ENCODE results near the gene RIMBP3C.
"Not testable (repeated sequence)": the region's sequence is repeated elsewhere in the genome, so short reads cannot be mapped to it uniquely, and the experiment has no call there.

RIMBP3C gene

DNA sequence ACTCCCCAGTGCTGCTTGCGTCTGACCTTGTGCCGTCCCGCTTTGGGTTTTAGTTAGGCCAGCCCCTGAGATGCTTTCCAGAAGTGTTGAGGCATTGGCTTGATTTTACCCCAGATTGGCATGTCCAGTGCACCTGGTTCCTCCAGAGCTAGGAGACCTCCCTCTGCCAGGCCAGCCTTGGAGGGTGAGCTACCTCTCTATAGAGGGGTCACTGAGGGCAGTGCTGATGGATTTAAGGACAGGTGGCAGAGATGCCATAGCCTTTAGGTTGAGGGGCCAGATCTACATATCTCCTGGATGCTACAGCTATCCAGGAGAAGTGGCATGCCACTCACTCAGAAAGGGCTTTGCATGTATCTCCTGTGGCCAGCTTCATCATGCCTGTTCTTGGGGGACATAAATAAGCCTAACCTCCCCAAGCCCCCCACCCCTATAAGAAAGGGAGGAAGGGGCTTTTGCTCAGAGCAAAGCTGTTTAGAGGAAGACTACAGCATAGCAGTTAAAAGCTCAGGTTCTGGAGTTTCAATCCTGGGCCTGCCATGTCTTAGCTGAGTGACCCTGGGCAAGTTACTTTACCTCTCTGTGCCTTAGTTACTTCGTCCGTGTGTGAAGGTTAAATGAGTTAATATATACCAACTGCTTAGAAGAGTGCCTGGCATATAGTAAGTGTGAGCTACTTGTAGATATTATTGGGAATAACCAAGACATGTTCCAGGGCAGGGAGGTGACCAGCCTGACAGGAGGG is 22.7 kb upstream of the RIMBP3C start:
- DNase-seq (ENCODE audit: low read depth, low spot score), result no peak

DNA sequence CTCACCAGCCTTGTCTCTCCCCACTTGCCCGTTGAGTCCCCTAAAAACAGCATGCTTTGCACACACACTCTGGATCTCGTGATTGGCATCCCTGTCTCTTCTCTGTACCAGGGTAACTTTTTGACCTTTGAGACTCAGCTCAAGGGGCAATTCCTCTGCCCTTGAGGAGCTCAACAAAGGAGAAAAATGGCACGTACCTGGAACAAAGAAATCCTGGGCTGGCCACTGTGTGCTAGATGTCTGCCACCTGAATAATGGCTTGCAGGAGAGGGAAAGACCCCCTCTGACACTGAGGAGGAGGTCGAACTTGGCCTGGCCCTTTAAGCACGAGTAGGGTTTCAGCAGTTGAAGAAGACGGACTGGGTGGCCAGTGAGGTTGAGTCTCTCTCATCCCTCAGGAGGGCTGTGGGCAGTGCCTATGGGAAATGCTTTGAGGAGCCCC is 22.1 kb upstream of the RIMBP3C start:
- DNase-seq (ENCODE audit: low read depth, low spot score), result no peak

DNA sequence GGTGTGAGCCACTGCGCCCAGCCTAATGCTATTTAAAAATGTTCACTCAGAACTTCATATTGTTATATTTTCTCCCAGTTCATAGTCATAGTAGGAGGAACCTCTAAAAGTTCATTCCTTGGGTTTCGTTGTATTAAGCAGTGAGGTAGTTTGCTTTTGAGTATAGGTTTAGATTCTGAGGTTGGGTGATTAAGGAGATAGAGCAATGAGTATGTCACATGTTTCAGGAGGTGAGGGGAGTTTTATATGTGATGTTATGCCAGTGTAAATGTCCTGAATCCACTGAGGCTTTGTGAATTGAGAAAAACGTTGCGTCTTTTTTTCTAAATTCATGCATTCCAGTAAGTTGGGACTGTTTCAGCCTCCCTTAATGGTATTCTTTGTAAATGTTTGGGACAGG is 20.4 kb upstream of the RIMBP3C start:
- DNase-seq (ENCODE audit: low read depth, low spot score), result no peak

DNA sequence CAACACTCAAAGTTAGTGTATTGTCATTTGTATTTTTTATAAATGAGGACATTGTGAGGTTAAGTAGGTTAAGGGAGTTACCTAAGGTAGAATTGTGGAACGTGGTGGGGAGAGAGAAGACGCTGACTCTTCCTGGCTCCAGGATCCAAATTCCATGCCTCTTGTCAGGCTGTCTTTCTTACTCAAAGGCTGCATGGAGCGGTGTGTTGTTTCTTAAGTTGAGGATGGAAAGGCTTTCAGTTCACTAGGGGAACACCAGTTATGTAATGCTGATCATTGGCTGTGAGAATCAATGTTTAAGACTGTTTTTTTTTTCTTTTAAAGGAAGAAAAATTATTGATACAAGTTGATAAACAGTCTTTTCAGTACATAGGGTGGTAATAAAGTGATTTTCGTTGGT is 19.1 kb upstream of the RIMBP3C start:
- no peak for DNase-seq (ENCODE audit: low read depth, low spot score)

DNA sequence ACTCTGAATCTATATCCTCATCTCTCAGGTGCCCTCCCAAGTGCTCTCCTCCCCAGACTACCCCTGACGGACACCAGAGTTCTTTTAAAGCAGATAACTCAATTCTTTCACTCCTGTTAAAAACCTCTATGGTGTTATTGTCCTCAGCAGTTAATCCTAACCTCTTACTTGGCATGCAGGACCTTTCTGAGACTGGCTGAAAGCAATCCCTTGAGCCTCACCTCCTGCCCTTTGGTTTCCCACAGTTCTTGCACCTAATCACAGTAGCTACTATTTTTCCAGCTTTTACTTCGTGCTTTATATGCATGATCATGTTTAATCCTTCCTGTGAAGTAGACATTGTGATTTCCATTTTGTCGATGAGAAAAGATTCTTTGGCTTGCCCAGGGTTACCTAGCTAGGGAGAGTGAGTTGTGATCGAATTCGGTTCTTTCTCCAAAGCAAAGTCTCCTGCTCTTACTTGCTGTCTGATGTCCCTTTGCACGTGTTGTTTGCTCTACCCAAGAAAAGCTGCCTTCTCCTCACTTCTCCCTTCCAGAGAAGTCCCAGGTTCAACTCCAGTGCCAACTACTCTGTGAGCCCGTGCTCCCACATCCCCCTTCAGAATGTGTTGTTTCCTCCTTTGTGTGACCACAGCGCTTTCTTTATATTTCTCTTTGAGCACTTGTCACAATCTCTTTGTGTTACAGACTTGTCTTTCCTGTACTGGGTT is 18.4 kb upstream of the RIMBP3C start:
- no peak for DNase-seq (ENCODE audit: low read depth, low spot score)

DNA sequence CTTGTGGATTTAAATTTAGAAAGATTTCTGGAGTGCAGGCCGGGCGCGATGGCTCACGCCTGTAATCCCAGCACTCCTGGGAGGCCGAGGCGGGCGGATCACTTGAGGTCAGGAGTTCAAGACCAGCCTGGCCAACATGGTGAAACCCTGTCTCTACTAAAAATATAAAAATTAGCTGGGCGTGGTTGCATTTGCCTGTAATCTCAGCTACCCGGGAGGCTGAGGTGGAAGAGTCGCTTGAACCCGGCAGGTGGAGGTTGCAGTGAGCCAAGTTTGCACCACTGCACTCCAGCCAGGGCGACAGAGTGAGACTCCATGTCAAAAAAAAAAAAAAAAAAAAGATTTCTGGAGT is 17.8 kb upstream of the RIMBP3C start:
- DNase-seq (ENCODE audit: low read depth, low spot score), result not testable (repeated sequence)

DNA sequence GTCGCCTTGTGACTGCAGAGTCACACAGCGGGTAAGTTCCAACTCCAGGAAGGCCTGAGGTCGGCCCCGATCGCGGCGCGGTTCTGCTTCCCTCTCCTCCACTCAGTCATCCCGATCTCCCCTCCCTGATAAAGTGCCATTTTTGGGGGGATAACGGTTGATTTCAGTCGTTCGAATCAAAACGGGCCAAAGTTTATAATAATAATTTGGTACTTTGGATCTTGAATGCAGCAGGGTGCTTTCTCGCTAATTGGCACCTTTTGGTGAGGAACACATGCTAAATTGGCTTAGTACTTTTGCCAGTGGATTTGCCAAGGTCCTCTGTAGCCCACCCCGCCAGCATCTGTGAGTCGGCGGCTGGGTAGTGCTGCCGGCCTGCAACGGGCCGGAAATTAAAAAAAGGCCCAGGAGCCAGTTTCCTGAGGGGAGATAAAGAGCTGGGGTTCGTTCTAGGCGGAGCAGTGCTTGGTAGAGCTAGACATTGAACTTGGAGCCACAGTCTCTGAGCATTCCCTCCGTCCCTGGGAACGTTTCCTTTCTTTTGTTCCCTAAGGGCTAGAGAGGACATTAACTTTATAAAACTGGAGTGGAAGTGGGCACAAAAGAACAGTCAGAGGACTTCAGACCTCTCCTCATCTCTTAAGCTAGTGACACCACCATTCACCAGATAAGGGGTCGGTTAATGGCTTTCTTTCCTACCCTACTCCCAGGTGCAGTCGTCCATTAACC is 17.2 kb upstream of the RIMBP3C start:
- DNase-seq (ENCODE audit: low read depth, low spot score), result no peak

DNA sequence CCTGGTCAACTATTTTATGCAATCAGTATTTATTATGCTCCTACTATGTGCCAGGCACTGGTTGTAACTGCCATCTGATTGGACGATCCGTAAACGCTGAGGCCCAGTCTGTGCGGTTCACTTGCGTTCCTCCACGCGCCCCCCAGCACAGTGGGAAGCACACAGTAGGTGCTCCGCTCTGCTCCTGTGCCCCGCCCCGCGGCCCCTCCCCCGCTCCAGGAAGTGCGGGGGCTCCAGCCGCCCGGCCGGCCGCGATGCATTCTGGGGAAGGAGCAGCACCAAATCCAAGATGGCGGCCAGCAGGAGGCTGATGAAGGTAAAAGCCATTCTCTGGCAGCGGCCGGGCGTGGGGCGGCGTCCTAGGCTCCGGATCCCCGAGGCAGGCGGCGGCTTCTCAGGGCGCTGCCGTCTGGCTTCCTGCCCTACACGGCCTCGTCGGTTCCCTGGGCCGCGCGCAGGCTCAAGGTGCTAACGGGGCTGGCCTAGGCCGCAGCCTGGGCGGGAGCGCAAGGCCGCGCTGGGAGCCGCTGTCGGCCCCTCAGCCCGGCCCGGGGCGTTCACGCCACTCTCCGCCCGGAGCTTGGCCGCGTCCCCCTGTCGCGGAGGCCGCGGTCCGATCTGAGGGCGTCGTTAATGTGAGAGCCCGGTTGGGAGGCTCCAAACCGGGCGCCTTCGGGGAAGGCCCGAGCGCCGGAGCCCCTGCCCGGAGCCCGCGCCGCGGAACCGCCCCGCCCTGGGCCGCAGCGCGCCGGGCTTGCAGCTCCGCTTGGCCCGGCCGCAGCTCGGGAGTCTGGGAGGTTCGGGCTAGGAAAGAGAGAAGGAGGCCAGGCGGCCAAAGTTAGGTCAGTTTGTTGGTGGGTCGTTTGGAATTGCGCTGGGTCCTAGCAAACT is 16.4 kb upstream of the RIMBP3C start, which contains the start of gene UBE2L3:
UBE2L3 (plus strand) TSS at position 259 of the 891 bp plus-strand sequence; CDS start at position 290, 31 bp downstream.
- peak; percentile 61 for DNase-seq (ENCODE audit: low read depth, low spot score)

DNA sequence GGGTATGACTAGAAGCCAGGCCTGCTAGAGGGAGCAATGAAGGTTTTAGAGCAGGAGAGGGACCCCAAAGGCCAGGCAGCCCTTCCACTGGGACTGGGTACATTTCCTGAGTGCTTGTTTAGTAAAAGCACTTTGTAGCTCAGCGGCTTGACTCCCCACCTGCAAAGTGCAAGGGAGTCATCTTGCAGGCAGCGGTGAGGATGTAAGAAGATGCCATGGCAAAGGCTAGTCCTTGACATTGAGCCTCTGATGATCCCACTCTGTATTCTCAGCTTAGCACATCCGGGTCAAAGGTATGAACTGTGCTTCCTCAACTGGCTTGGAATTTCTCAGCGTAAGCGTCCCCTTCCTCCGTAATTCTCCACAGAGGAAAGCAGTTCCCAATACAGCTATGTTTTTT is 13.2 kb upstream of the RIMBP3C start:
- DNase-seq (ENCODE audit: low read depth, low spot score), result no peak

DNA sequence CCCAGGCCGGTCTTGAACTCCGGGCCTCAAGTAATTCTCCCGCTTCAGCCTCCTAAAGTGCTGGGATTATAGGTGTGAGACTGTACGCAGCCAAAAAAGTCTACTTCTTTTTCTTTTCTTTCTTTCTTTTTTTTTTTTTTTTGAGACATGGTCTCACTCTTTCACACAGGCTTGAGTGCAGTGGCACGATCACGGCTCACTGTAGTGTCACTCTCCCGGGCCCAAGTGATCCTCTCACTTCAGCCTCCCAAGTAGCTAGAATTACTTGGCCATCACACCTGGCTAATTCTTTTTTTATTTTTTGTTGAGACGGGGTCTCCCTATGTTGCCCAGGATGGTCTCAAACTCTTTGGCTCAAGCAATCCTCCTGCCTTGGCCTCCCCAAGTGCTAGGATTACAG is 12.7 kb upstream of the RIMBP3C start:
- no peak for DNase-seq (ENCODE audit: low read depth, low spot score)

DNA sequence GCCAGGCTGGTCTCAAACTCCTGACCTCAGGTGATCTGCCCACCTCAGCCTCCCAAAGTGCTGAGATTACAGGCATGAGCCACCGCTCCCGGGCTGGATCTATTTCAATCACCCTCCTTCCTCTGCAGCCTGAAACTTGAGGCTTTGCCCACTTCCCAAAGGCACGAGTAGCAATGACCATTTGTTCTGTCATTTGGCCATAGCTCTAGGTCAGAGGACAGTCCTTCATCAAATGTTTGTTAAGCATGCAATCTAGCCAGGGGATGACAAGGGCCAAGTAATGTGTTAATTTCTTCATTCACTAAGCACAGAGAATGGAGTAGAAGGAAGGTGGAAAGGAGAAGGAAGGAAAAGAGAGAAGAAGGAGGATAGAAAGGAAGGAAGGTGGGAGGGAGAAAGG is 9.4 kb upstream of the RIMBP3C start:
- DNase-seq (ENCODE audit: low read depth, low spot score), result not testable (repeated sequence)

DNA sequence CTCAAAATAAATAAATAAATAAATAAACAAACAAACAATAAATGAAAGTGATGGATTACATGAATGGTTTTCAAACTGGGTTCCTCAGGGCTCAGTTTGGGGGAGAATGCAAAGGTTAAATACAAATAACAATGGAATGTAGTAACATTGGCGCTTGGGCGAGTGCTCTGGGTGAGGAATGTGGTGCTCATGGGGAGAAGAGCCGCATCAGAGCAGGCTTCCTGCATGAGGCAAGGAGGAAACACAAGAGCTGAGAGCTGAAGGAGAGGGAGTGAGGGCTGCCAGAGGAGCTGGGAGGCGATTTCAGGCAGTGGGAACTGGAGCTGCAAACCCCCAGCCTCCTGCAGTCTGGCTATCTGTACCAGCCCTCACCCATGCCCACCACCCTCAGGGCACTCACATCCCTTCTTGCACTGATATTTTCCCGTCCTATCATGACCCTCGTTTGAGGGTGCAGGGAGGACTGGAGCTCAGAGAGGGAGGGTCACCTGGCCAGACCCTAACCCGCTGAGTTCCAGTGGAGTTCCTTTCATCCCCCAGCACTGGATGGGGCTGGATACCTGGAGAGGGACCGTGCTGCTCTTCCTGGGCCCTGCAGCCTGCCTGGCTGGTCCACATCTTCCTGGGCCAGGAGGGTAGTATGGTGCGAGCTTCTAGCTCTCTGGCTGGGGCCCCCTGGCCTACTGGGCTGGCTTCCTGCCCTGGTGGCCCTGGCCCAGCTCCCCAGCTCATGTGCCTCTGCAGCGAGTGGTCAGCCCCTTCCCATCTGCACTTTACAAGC is 8.3 kb upstream of the RIMBP3C start:
- DNase-seq (ENCODE audit: low read depth, low spot score), result not testable (repeated sequence)

DNA sequence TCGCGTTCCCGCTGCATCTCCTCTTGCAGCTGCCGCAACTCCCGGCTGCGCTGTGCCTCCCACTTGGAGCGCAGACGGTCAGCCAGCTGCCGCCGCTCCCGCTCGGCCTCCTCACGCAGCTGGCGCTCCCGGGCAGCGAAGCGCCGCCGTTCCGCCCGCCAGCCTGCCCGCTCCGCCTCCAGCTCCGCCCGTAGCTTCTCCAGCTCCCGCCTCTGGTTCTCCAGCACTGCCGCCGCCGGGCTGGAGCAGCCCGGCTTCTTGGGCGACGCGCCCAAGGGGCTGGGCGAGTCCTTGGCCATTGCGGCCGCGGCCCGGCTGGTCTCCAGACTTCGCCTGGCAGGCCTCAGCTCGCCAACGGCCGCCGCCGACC is 598 bp downstream of the RIMBP3C start:
- DNase-seq (ENCODE audit: low read depth, low spot score), result not testable (repeated sequence)

DNA sequence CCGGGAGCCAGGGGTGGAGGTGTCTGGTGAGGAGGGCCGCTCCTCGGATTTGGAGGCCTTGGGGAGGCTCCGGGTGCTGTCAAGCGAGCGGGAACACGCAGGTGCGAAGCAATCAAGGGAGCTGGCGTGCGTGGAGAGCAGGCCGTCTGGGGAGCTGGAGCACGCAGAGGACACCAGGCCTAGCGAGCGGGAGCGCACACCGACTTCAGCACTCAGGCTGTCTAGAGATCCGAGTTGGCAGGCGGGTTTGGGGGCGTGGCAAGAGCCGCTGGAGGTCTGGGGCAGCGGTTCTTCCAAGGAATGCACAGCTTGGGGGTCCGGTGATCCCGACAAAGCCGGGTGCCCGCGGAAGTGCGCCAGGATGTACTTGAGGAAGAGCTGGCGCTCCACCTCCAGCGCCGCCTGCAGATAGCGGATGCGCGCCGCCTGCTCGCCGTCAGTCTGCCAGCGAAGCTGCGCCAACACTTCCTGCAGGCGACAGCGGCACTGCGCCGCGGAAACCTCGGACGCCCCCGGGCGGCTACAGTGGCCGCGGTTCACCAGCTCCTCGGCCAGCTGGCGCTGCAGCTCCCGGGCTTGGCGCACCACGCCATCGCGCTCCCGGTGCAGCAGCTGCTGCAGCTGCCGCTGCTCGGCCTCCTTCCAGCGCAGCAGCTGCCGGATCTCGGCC is 1.1 kb downstream of the RIMBP3C start:
- not testable (repeated sequence) for DNase-seq (ENCODE audit: low read depth, low spot score)

DNA sequence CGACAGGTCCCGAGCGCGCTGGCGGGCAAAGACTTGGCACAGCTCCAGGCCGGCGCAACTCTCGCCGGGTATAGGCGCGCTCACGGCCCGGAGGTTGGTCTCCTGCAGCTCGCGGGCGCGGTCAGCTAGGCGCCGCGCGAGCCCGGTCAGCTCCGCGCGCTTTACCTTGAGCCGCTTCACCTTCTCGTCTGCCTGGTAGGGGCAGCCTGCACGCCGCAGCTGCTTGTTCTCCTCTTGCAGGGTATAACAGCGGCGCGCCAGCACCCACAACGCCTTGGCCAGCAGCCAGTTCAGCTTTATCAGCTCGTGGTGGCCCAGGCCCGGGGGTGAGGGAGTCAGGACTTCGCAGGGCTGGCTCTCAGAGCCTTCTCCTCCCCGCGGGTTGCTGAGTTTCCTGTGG is 1.7 kb downstream of the RIMBP3C start:
- DNase-seq (ENCODE audit: low read depth, low spot score), result not testable (repeated sequence)

DNA sequence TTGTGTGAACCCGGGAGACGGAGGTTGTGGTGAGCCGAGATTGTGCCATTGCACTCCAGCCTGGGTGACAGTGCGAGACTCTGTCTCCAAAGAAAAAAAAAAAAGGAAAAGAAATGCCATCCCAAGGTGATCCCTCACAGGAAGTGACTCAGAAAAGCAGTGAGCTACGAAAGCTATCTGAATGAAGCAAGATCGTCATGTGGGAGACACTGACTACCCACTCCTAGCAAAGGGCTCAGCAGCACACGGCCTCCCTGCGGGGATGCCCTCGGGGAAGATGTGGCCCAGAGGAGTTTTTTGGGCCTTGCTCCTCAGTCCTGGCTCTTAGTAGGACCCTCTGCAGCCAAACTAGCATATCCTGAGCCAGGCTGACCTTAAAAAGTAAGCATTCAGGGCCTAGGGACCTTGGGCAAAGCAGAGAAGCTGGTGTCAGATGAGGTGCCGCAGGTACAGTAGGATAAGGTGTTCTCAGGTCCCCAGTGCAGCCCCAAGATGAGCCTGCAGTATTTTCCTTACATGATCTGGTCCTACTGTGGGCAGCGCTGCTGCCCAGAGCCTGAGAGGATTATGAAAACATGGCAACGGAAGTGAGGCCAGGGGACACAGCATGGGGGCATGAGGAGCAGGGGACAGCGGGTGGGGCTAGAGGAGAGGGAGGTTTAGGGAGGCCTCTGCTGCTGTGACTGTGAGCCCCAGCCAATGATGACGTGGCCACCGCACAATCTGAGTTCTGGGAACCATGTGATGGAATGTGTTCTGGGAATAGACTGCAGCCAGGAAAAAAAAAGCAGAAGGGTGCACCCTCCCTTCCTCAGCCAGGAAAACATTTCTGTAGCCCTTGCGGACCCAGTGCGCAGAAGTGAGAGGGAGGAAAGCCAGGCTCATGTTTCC is 6.6 kb downstream of the RIMBP3C start:
- DNase-seq (ENCODE audit: low read depth, low spot score), result not testable (repeated sequence)

DNA sequence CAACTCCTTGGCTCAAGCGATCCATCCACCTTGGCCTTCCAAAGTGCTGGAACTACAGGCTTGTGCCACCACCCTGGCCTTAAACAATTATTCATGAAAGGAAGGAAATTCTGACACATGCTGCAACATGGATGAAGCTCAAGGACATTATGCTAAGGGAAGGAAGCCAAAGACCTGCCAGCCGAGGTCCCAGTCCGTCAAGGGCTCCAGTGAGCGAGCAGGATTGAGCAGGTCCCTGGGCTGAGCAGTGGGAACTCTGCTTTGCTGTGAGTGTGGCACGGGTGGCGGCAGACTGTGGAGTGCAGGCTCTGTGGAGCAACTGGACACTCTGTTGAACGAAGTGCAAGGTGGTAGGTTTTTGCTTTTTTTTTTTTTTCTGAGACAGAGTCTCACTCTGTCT is 11.4 kb downstream of the RIMBP3C start:
- DNase-seq (ENCODE audit: low read depth, low spot score), result not testable (repeated sequence)

DNA sequence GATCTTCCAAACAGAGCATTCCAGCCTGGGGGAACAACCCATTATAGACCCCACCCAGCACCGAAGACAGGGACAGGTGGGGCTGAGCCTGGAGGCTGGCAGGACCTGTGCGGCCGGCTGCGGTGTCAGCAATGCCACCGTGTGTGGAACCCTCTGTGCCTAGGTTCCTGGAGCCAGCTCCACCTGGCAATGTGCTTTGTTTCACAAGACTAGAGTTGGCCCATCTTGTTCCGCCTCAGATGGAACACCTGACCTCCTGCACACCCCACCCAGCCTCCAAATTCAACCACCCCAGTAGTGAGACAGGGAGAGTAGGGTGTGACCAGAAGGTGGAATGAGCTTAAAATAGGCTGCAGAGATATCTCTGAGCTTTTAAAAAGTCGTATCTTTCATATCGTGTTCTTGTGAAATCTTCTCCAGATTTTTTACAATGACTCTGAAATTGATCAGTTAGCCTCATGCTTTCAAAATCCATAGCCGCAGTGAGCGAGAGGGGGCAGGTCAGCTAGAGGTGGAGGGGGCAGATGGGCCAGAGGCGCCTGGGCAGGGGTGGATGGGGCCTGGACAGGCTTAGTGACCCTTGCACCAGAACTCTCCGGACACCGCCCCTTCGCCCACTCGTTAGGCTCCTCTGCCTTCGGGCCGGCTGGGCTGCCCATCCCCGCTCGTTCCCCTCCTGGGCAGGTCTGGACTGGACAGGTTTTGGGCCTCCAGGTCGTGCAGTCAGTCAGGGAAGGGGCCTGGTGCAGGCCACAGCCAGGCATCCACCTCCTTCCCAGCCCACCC is 18.2 kb downstream of the RIMBP3C start:
- DNase-seq (ENCODE audit: low read depth, low spot score), result not testable (repeated sequence)

Data from activated naive CD8-positive, alpha-beta T cell treated with anti-CD3 and anti-CD28 coated beads, Interleukin-2, amount 50 U/mL, for 16 hours (primary cell).